HepG2 (cell line): ENCODE results near the gene SEMA3B. TPM values are rescaled to one million over a fixed set of nuclear protein-coding genes. Genes with fewer than 3 reads are reported as not detected.

Experiments
- ARID2 ChIP-seq: sonication (generic); formaldehyde crosslinking; IDR thresholded peaks from 2 replicates; pipeline ENCODE4 v1.8.1; 2022; ENCODE audit warnings: mild to moderate bottlenecking, missing genetic modification reagents, borderline replicate concordance
- CSRNP2 ChIP-seq: sonication (generic); formaldehyde crosslinking; conservative IDR thresholded peaks from 2 replicates; pipeline ENCODE4 v1.8.0; 2022; ENCODE audit warnings: low read depth, missing genetic modification reagents
- FOXK2 ChIP-seq: fragments of 450-650 bp; IDR thresholded peaks from 2 replicates; pipeline ENCODE4 v1.6.1; 2016
- FOXO1 ChIP-seq: sonication (generic); formaldehyde crosslinking; IDR thresholded peaks from 2 replicates; pipeline ENCODE4 v1.4.0; 2020; ENCODE audit warnings: missing genetic modification reagents
- PAF1 ChIP-seq: IDR thresholded peaks from 2 replicates; pipeline ENCODE4 v1.6.1; 2016; ENCODE audit warnings: missing genetic modification reagents, missing compliant biosample characterization
- SRY ChIP-seq: sonication (generic); formaldehyde crosslinking; IDR thresholded peaks from 2 replicates; pipeline ENCODE4 v1.8.0; 2022; ENCODE audit warnings: mild to moderate bottlenecking, missing genetic modification reagents
- ZNF574 ChIP-seq: sonication (generic); formaldehyde crosslinking; IDR thresholded peaks from 2 replicates; pipeline ENCODE4 v1.4.0; 2020; ENCODE audit warnings: missing genetic modification reagents
- ZNF768 ChIP-seq: sonication (generic); formaldehyde crosslinking; IDR thresholded peaks from 2 replicates; pipeline ENCODE4 v1.4.0; 2020; ENCODE audit warnings: missing genetic modification reagents
- ZSCAN29 ChIP-seq: sonication (generic); formaldehyde crosslinking; conservative IDR thresholded peaks from 2 replicates; pipeline ENCODE4 v1.4.0; 2020; ENCODE audit warnings: mild to moderate bottlenecking, missing genetic modification reagents
- polyA plus RNA-seq, 8 experiments: library from polyadenylated mRNA; depleted of rRNA in 3 of 8; stranded (reverse) in 7 of 8; unstranded in 1 of 8; fragments of >200 nt; fragmentation: Illumina TruSeq in 4 of 8; extraction: Trizol in 4 of 8; gene quantifications; 2 replicates each; pipeline versions ENCODE4 v1.2.1 to v1.2.3, GENCODE V29; 2011 to 2016; ENCODE audit warnings: low read depth in 4 of 8, missing spikeins in 1 of 8, mixed read lengths in 1 of 8; ENCODE audit not compliant: insufficient read depth in 1 of 8
- total RNA-seq, 5 experiments: library from RNA; depleted of rRNA; stranded (reverse); fragments of >200 nt; fragmentation: Illumina TruSeq; extraction: Trizol; gene quantifications; 2 replicates each; pipeline ENCODE4 v1.2.3, GENCODE V29; 2016; ENCODE audit warnings: low read depth in 1 of 5
- TF ChIP-seq, protein P1 (sequence below): sonication (generic); formaldehyde crosslinking; IDR thresholded peaks from 2 replicates; pipeline ENCODE4 v1.4.0; 2020; ENCODE audit warnings: missing genetic modification reagents, mild to moderate bottlenecking, borderline replicate concordance
- TF ChIP-seq, protein P2 (sequence below): sonication (generic); formaldehyde crosslinking; conservative IDR thresholded peaks from 2 replicates; pipeline ENCODE4 v1.4.0; 2020; ENCODE audit warnings: missing genetic modification reagents
- TF ChIP-seq, protein P3 (sequence below): sonication (generic); formaldehyde crosslinking; IDR thresholded peaks from 2 replicates; pipeline ENCODE4 v1.4.0; 2020; ENCODE audit warnings: mild to moderate bottlenecking, missing genetic modification reagents

The SEMA3B gene
- total and polyA plus RNA-seq, 2 of the 13 experiments (the other 11 are each of a cell fraction or from before 2014, with no cell fraction given), result 93.2 to 158 TPM

GRCh38 chr3:50303013-50303815 lies 34.3 kb downstream of the SEMA3B start, which contains the start of gene HYAL1 (continued):
- no peak for TF ChIP-seq CSRNP2 (CRISPR knock-in tag)
- no peak for TF ChIP-seq ARID2 (CRISPR knock-in tag)
- TF ChIP-seq FOXK2, result no peak
- no peak; the same call in 1 of the 2 replicates for TF ChIP-seq FOXO1 (CRISPR knock-in tag)
- TF ChIP-seq SRY, result no peak
- 0 out of 2 replicates have a peak, but pooled peaks have one; percentile 27 for TF ChIP-seq ZSCAN29 (CRISPR knock-in tag)
- TF ChIP-seq ZNF574 (CRISPR knock-in tag), result 0 out of 2 replicates have a peak, but pooled peaks have one; percentile 58
- no peak for TF ChIP-seq PAF1
- TF ChIP-seq, protein P1, sequence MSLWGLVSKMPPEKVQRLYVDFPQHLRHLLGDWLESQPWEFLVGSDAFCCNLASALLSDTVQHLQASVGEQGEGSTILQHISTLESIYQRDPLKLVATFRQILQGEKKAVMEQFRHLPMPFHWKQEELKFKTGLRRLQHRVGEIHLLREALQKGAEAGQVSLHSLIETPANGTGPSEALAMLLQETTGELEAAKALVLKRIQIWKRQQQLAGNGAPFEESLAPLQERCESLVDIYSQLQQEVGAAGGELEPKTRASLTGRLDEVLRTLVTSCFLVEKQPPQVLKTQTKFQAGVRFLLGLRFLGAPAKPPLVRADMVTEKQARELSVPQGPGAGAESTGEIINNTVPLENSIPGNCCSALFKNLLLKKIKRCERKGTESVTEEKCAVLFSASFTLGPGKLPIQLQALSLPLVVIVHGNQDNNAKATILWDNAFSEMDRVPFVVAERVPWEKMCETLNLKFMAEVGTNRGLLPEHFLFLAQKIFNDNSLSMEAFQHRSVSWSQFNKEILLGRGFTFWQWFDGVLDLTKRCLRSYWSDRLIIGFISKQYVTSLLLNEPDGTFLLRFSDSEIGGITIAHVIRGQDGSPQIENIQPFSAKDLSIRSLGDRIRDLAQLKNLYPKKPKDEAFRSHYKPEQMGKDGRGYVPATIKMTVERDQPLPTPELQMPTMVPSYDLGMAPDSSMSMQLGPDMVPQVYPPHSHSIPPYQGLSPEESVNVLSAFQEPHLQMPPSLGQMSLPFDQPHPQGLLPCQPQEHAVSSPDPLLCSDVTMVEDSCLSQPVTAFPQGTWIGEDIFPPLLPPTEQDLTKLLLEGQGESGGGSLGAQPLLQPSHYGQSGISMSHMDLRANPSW (CRISPR knock-in tag), result peak; percentile 82; the same call in 1 of the 2 replicates
- TF ChIP-seq ZNF768 (CRISPR knock-in tag), result peak; percentile 80
- TF ChIP-seq, protein P2, sequence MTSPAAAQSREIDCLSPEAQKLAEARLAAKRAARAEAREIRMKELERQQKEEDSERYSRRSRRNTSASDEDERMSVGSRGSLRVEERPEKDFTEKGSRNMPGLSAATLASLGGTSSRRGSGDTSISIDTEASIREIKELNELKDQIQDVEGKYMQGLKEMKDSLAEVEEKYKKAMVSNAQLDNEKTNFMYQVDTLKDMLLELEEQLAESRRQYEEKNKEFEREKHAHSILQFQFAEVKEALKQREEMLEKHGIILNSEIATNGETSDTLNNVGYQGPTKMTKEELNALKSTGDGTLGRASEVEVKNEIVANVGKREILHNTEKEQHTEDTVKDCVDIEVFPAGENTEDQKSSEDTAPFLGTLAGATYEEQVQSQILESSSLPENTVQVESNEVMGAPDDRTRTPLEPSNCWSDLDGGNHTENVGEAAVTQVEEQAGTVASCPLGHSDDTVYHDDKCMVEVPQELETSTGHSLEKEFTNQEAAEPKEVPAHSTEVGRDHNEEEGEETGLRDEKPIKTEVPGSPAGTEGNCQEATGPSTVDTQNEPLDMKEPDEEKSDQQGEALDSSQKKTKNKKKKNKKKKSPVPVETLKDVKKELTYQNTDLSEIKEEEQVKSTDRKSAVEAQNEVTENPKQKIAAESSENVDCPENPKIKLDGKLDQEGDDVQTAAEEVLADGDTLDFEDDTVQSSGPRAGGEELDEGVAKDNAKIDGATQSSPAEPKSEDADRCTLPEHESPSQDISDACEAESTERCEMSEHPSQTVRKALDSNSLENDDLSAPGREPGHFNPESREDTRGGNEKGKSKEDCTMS, result no peak
- TF ChIP-seq, protein P3, sequence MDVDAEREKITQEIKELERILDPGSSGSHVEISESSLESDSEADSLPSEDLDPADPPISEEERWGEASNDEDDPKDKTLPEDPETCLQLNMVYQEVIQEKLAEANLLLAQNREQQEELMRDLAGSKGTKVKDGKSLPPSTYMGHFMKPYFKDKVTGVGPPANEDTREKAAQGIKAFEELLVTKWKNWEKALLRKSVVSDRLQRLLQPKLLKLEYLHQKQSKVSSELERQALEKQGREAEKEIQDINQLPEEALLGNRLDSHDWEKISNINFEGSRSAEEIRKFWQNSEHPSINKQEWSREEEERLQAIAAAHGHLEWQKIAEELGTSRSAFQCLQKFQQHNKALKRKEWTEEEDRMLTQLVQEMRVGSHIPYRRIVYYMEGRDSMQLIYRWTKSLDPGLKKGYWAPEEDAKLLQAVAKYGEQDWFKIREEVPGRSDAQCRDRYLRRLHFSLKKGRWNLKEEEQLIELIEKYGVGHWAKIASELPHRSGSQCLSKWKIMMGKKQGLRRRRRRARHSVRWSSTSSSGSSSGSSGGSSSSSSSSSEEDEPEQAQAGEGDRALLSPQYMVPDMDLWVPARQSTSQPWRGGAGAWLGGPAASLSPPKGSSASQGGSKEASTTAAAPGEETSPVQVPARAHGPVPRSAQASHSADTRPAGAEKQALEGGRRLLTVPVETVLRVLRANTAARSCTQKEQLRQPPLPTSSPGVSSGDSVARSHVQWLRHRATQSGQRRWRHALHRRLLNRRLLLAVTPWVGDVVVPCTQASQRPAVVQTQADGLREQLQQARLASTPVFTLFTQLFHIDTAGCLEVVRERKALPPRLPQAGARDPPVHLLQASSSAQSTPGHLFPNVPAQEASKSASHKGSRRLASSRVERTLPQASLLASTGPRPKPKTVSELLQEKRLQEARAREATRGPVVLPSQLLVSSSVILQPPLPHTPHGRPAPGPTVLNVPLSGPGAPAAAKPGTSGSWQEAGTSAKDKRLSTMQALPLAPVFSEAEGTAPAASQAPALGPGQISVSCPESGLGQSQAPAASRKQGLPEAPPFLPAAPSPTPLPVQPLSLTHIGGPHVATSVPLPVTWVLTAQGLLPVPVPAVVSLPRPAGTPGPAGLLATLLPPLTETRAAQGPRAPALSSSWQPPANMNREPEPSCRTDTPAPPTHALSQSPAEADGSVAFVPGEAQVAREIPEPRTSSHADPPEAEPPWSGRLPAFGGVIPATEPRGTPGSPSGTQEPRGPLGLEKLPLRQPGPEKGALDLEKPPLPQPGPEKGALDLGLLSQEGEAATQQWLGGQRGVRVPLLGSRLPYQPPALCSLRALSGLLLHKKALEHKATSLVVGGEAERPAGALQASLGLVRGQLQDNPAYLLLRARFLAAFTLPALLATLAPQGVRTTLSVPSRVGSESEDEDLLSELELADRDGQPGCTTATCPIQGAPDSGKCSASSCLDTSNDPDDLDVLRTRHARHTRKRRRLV (CRISPR knock-in tag), result peak; percentile 61; the same call in 1 of the 2 replicates
